Hepatocyte (in vitro differentiated cells): ENCODE measurements around the gene ULK1. TPM values are rescaled to one million over a fixed set of nuclear protein-coding genes. Genes with fewer than 3 reads are reported as not detected.
"Not testable (repeated sequence)": the region's sequence is repeated elsewhere in the genome, so short reads cannot be mapped to it uniquely, and the experiment has no call there.

ENCODE experiments used
- DNase-seq: peaks from one replicate; pipeline ENCODE4 v3.0.0-alpha.2; 2016; ENCODE audit warnings: low spot score
- H2AFZ ChIP-seq: fragments of 200-600 bp; sonication (generic); 2 replicates; pipeline ENCODE4 v1.6.0; 2016; ENCODE audit warnings: antibody characterized with exemption, mild to moderate bottlenecking
- H3K27ac ChIP-seq: fragments of 200-600 bp; sonication (generic); 2 replicates; pipeline ENCODE4 v1.5.1; 2016; ENCODE audit warnings: mild to moderate bottlenecking
- H3K27me3 ChIP-seq: fragments of 200-600 bp; sonication (generic); 2 replicates; pipeline ENCODE4 v1.6.1; 2016
- H3K36me3 ChIP-seq: fragments of 200-600 bp; sonication (generic); replicated peaks from 2 replicates; pipeline ENCODE4 v1.5.1; 2016; ENCODE audit warnings: low read depth; ENCODE audit not compliant: insufficient read depth
- H3K4me1 ChIP-seq: fragments of 200-600 bp; sonication (generic); 2 replicates; pipeline ENCODE4 v1.5.1; 2016; ENCODE audit warnings: mild to moderate bottlenecking, moderate library complexity; ENCODE audit not compliant: insufficient read depth
- H3K4me2 ChIP-seq: fragments of 200-600 bp; sonication (generic); 2 replicates; pipeline ENCODE4 v1.6.0; 2016
- H3K4me3 ChIP-seq: fragments of 200-600 bp; sonication (generic); 2 replicates; pipeline ENCODE4 v1.5.1; 2016; ENCODE audit warnings: mild to moderate bottlenecking
- H3K79me2 ChIP-seq: fragments of 200-600 bp; sonication (generic); 2 replicates; pipeline ENCODE4 v1.6.0; 2017; ENCODE audit warnings: mild to moderate bottlenecking
- H3K9me2 ChIP-seq: fragments of 200-600 bp; sonication (generic); replicated peaks from 2 replicates; pipeline ENCODE4 v1.6.0; 2017; ENCODE audit warnings: mild to moderate bottlenecking; ENCODE audit not compliant: insufficient read depth
- H3K9me3 ChIP-seq: fragments of 200-600 bp; sonication (generic); 2 replicates; pipeline ENCODE4 v1.5.1; 2016; ENCODE audit warnings: low read depth, mild to moderate bottlenecking
- H4K20me1 ChIP-seq: fragments of 200-600 bp; sonication (generic); 2 replicates; pipeline ENCODE4 v1.6.0; 2016; ENCODE audit warnings: mild to moderate bottlenecking; ENCODE audit not compliant: insufficient read depth, poor library complexity, severe bottlenecking
- CTCF ChIP-seq: fragments of 200-600 bp; sonication (generic); IDR thresholded peaks from 2 replicates; pipeline ENCODE4 v1.5.1; 2016; ENCODE audit warnings: antibody characterized with exemption, mild to moderate bottlenecking; ENCODE audit not compliant: poor library complexity
- EZH2 ChIP-seq: fragments of 200-600 bp; sonication (generic); IDR thresholded peaks from 2 replicates; pipeline ENCODE4 v1.6.1; 2016; ENCODE audit warnings: antibody characterized with exemption, mild to moderate bottlenecking, borderline replicate concordance
- EZH2phosphoT487 ChIP-seq: fragments of 200-600 bp; sonication (generic); IDR thresholded peaks from one replicate; pipeline ENCODE4 v1.6.1; 2018; ENCODE audit warnings: antibody characterized with exemption, mild to moderate bottlenecking, low read depth, moderate library complexity; ENCODE audit not compliant: unreplicated experiment, severe bottlenecking
- WGBS: methylation state at CpG from one replicate; pipeline ENCODE4 v1.1.6; 2016; ENCODE audit warnings: low lambda C conversion rate; ENCODE audit errors: missing lambda C conversion rate; 5-methylcytosine and 5-hydroxymethylcytosine counted together
- polyA plus RNA-seq: library from polyadenylated mRNA; unstranded; fragments of >200 nt; fragmentation: Nextera tagmentation; extraction: Ambion mirVana; gene quantifications from 2 replicates; pipeline ENCODE4 v1.2.1, GENCODE V29; 2016
- total RNA-seq: library from RNA; depleted of rRNA; stranded (reverse); fragments of >200 nt; gene quantifications from 2 replicates; pipeline ENCODE4 v1.2.3, GENCODE V29; 2014

The ULK1 gene
- total and polyA plus RNA-seq, 2 experiments from 2014 or later, result 9.4 to 11.0 TPM

GRCh38 chr12:131944601-131945251, 50.3 kb downstream of the ULK1 start:
- Histone ChIP-seq H3K36me3 (no peaks in the 10 kb centered on the region), H3K79me2 (no peaks in the 10 kb centered on the region), H3K9me3 (no peaks in the 10 kb centered on the region), H3K27ac (no peak overlapping the region), H2AFZ (no peak overlapping the region), H3K4me1 (no peaks in the 10 kb centered on the region), H4K20me1 (no peaks in the 10 kb centered on the region), H3K4me2 (no peak overlapping the region), H3K27me3 (no peaks in the 10 kb centered on the region), H3K9me2 (no peaks in the 10 kb centered on the region), H3K4me3 (no peak overlapping the region)
- TF ChIP-seq CTCF (no peak), EZH2 (no peak), EZH2phosphoT487 (no peak)
- 97% methylated on average over 35 of the region's 35 CpGs for WGBS
- DNase-seq, result no peak

- Histone ChIP-seq H3K4me3 (no peak overlapping the region), H3K79me2 (peaks cover 14% of the 10 kb centered on the region), H3K9me3 (no peaks in the 10 kb centered on the region), H3K27me3 (no peaks in the 10 kb centered on the region), H2AFZ (no peak overlapping the region), H3K4me1 (peaks cover 3% of the 10 kb centered on the region), H4K20me1 (peaks cover 6% of the 10 kb centered on the region), H3K4me2 (no peak overlapping the region), H3K36me3 (no peaks in the 10 kb centered on the region), H3K9me2 (no peaks in the 10 kb centered on the region), H3K27ac (no peak overlapping the region)
- 83% methylated on average over 6 of the region's 6 CpGs for WGBS
- no peak for DNase-seq
- no peak for TF ChIP-seq EZH2
- no peak for TF ChIP-seq EZH2phosphoT487
Measured at GRCh38 chr12:131946757-131947156, 52.3 kb downstream of the ULK1 start.

GRCh38 chr12:131947482-131948027, 53.1 kb downstream of the ULK1 start:
- TF ChIP-seq EZH2 (no peak), CTCF (no peak), EZH2phosphoT487 (no peak)
- Histone ChIP-seq H2AFZ (no peak overlapping the region), H3K9me3 (no peaks in the 10 kb centered on the region), H3K27ac (no peak overlapping the region), H3K4me2 (no peak overlapping the region), H3K36me3 (no peaks in the 10 kb centered on the region), H3K4me3 (no peak overlapping the region), H3K79me2 (peaks cover 22% of the 10 kb centered on the region), H3K27me3 (no peaks in the 10 kb centered on the region), H3K4me1 (peaks cover 3% of the 10 kb centered on the region), H4K20me1 (peaks cover 10% of the 10 kb centered on the region), H3K9me2 (no peaks in the 10 kb centered on the region)
- WGBS, result 67% methylated on average over 8 of the region's 8 CpGs
- DNase-seq, result no peak

- no peak overlapping the region for H3K4me2 ChIP-seq
- DNase-seq, result no peak
Measured at GRCh38 chr12:131948166-131948712, 53.8 kb downstream of the ULK1 start.

GRCh38 chr12:131948713-131949430, 54.5 kb downstream of the ULK1 start:
- not testable (repeated sequence) for H3K27me3 ChIP-seq, H3K4me1 ChIP-seq, H3K36me3 ChIP-seq, H3K9me3 ChIP-seq, H3K9me2 ChIP-seq, H3K4me3 ChIP-seq, DNase-seq
- Histone ChIP-seq H3K27ac (peak overlapping the region; percentile 69), H4K20me1 (peaks cover 23% of the 10 kb centered on the region), H3K79me2 (peaks cover 36% of the 10 kb centered on the region), H3K4me2 (peak overlapping the region; percentile 78), H2AFZ (peak overlapping the region; percentile 57)
- 78% methylated on average over 23 of the region's 23 CpGs for WGBS

More at GRCh38 chr12:131948166-131948712, 53.8 kb downstream of the ULK1 start:
- H3K27ac ChIP-seq, result no peak overlapping the region
- 67% methylated on average over 1 of the region's 1 CpG for WGBS
- H3K36me3 ChIP-seq, result no peaks in the 10 kb centered on the region
- no peaks in the 10 kb centered on the region for H3K27me3 ChIP-seq
- H3K79me2 ChIP-seq, result peaks cover 29% of the 10 kb centered on the region
- no peaks in the 10 kb centered on the region for H3K9me3 ChIP-seq
- H4K20me1 ChIP-seq, result peaks cover 17% of the 10 kb centered on the region
- TF ChIP-seq CTCF, result no peak
- TF ChIP-seq EZH2phosphoT487, result no peak
- no peak for TF ChIP-seq EZH2
- peaks cover 3% of the 10 kb centered on the region for H3K4me1 ChIP-seq
- no peak overlapping the region for H2AFZ ChIP-seq
- H3K9me2 ChIP-seq, result no peaks in the 10 kb centered on the region
- H3K4me3 ChIP-seq, result no peak overlapping the region
